Measurements from ENCODE around the gene ADAD2. TPM values are rescaled to one million over a fixed set of nuclear protein-coding genes. Genes with fewer than 3 reads are reported as not detected.
A peak's percentile ranks its signal among the peaks of the same experiment; 100 is the strongest.

The ADAD2 gene
- total and polyA plus RNA-seq, 2 donors (not counting 1 experiment from before 2014, with no cell fraction given), result 0.06 TPM; not detected in 1

GRCh38 chr16:84144859-84145639, 45.9 kb upstream of the ADAD2 start, which contains the start of the genes DNAAF1 and HSDL1:
Gene DNAAF1, plus strand, starts transcription at chr16:84145308. Its CDS starts 133 bp downstream, at chr16:84145441.
Gene HSDL1, minus strand, starts transcription at chr16:84145177. Its CDS starts 13,856 bp downstream, at chr16:84131321.
- H3K9me3 ChIP-seq (ENCODE audit: control extremely low read depth in 1 of 3, control insufficient read depth in 2 of 3, insufficient read depth in 1 of 3, low read length in 2 of 3), result no peaks in the 10 kb centered on the region
- peaks cover 0 to 2% (median 0%) of the 10 kb centered on the region in 4 experiments for H3K27me3 ChIP-seq (replicated peaks in 1 of 4; ENCODE audit: control extremely low read depth in 1 of 4, control insufficient read depth in 3 of 4, insufficient read depth in 4 of 4, low read length in 3 of 4)
- H3K27ac ChIP-seq (ENCODE audit: low read length in 2 of 2), result peak within 1 kb of the TSS; percentile 34 to 86
- DNase-seq, result peak; percentile 96
- Mint-ChIP-seq H3K27me3 (peaks cover 16% of the 10 kb centered on the region), H3K4me1 (peaks cover 14% of the 10 kb centered on the region), H3K9me3 (ENCODE audit: insufficient read depth) (no peaks in the 10 kb centered on the region), H3K4me3 (peak within 1 kb of the TSS; percentile 96), H3K27ac (peak within 1 kb of the TSS; percentile 91)
- H4K20me1 ChIP-seq (ENCODE audit: control insufficient read depth, insufficient read depth, low read length, poor library complexity, severe bottlenecking), result no peaks in the 10 kb centered on the region
- H3K79me2 ChIP-seq (ENCODE audit: control insufficient read depth, insufficient read depth, low read length), result peaks cover 42% of the 10 kb centered on the region
- ChIA-PET POLR2A (interaction anchor here (0.9 to 1.3 kb wide), 2 partner anchors 28 to 42 kb away, joined by 3 to 5 read pairs; partner anchors contain the start of genes MBTPS1 and TAF1C), CTCF (interaction anchor here (1.3 to 1.5 kb wide), 3 partner anchors 28 to 42 kb away, joined by 4 to 8 read pairs (median 7); partner anchors contain the start of genes MBTPS1 and TAF1C)
- under 1% methylated on average over 81 of the region's 89 CpGs for WGBS (ENCODE audit: insufficient coverage)
- H3K36me3 ChIP-seq (replicated peaks in 1 of 2; ENCODE audit: control extremely low read depth in 1 of 2, control insufficient read depth in 1 of 2, extremely low read depth in 1 of 2, insufficient read depth in 2 of 2, low read length in 1 of 2), result no peaks in the 10 kb centered on the region
- peak; percentile 88 for ATAC-seq (ENCODE audit: low read depth)
- H3K4me1 ChIP-seq (ENCODE audit: control insufficient read depth in 2 of 2, insufficient read depth in 2 of 2, low read length in 2 of 2), result peaks cover 3 to 14% of the 10 kb centered on the region in 2 donors
- H3K4me2 ChIP-seq (replicated peaks; ENCODE audit: low read depth, low read length, poor library complexity, severe bottlenecking), result peak within 1 kb of the TSS; percentile 79
- H3K9ac ChIP-seq (ENCODE audit: low read length), result peak within 1 kb of the TSS; percentile 85
- intact Hi-C loops (cut with micrococcal nuclease), result loop anchor here (1.0 to 5.0 kb wide), 6 partner anchors 29 to 882 kb away; partner anchors contain the start of genes HSBP1, KIAA0513, MBTPS1 and MLYCD
- no peak for TF ChIP-seq CTCF (IDR thresholded peaks at IDR 0.05)
- TF ChIP-seq EZH2 (IDR thresholded peaks at IDR 0.05; ENCODE audit: borderline replicate concordance, insufficient read depth, low read depth, low read length, poor library complexity, severe bottlenecking), result no peak
- H3K4me3 ChIP-seq (ENCODE audit: control extremely low read depth in 1 of 5, extremely low read depth in 1 of 5, insufficient read depth in 1 of 5, low read depth in 2 of 5, low read length in 4 of 5), result peak within 1 kb of the TSS; percentile 46 to 80 (median 75)
- peak within 1 kb of the TSS; percentile 87 for H2AFZ ChIP-seq (ENCODE audit: insufficient read depth, low read depth, low read length, poor library complexity, severe bottlenecking)

DNA sequence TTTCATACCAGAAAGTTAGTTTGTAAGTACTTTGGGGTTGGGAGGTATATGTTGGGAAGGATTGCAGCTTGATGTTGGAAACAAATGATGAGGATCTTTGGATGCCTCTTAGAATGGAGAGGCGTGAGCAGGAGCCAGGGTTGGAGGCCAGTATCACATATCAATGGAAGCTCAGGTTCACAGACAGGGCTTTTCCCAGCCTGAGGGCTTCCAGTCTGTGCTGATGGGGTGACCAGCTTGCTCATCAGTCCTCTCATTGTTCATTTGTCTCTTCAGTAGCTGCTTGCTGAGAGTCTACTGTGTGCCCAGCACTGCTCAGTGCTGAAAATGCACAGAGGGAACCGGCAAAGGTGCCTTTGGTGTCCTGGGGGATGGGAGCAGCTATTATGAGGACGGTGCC, 40.0 kb upstream of the ADAD2 start:
- no peak for ATAC-seq (ENCODE audit: low read depth)
- Mint-ChIP-seq H3K4me3 (no peak overlapping the region), H3K9me3 (ENCODE audit: insufficient read depth) (no peaks in the 10 kb centered on the region), H3K4me1 (no peaks in the 10 kb centered on the region), H3K27me3 (peaks cover 43% of the 10 kb centered on the region), H3K27ac (no peak overlapping the region)
- Histone ChIP-seq H3K9ac (ENCODE audit: low read length) (no peak overlapping the region), H3K4me2 (replicated peaks; ENCODE audit: low read depth, low read length, poor library complexity, severe bottlenecking) (no peak overlapping the region), H2AFZ (ENCODE audit: insufficient read depth, low read depth, low read length, poor library complexity, severe bottlenecking) (no peak overlapping the region), H3K4me1 (ENCODE audit: control insufficient read depth in 2 of 2, insufficient read depth in 2 of 2, low read length in 2 of 2) (no peaks in the 10 kb centered on the region), H4K20me1 (ENCODE audit: control insufficient read depth, insufficient read depth, low read length, poor library complexity, severe bottlenecking) (no peaks in the 10 kb centered on the region), H3K36me3 (replicated peaks in 1 of 2; ENCODE audit: control extremely low read depth in 1 of 2, control insufficient read depth in 1 of 2, extremely low read depth in 1 of 2, insufficient read depth in 2 of 2, low read length in 1 of 2) (no peaks in the 10 kb centered on the region), H3K79me2 (ENCODE audit: control insufficient read depth, insufficient read depth, low read length) (no peaks in the 10 kb centered on the region), H3K27ac (ENCODE audit: low read length in 2 of 2) (no peak overlapping the region), H3K9me3 (ENCODE audit: control extremely low read depth in 1 of 3, control insufficient read depth in 2 of 3, insufficient read depth in 1 of 3, low read length in 2 of 3) (no peaks in the 10 kb centered on the region), H3K27me3 (replicated peaks in 1 of 4; ENCODE audit: control extremely low read depth in 1 of 4, control insufficient read depth in 3 of 4, insufficient read depth in 4 of 4, low read length in 3 of 4) (peaks cover 0 to 6% (median 0%) of the 10 kb centered on the region in 4 experiments), H3K4me3 (ENCODE audit: control extremely low read depth in 1 of 5, extremely low read depth in 1 of 5, insufficient read depth in 1 of 5, low read depth in 2 of 5, low read length in 4 of 5) (no peak overlapping the region)
- 81% methylated on average over 3 of the region's 3 CpGs for WGBS (ENCODE audit: insufficient coverage)
- intact Hi-C loops (cut with micrococcal nuclease), result no loop called here
- DNase-seq, result no peak
- TF ChIP-seq CTCF (IDR thresholded peaks at IDR 0.05), result no peak
- TF ChIP-seq EZH2 (IDR thresholded peaks at IDR 0.05; ENCODE audit: borderline replicate concordance, insufficient read depth, low read depth, low read length, poor library complexity, severe bottlenecking), result no peak
- ChIA-PET CTCF (no interaction called here), POLR2A (no interaction called here)
